Measurements from ENCODE around the gene BLTP1.

Gene BLTP1

DNA sequence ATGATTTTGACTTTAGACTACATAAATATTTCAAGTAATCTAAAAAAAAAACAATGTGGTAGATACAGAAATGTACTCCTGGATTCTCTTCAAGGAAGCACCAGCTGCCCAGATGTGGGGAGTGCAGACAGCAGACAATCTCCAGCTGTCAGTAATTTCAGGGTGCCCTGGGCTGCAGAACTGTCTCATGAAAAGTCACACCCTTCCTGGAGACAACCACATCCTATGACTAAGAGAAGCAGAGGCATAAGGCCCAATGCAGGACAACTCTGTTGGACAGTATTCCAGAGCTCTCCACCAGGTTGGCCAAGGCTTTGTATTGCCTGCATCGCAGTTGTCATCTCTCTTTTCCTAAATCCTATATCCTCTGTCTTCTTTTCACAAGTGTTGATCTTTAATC lies 34.4 kb upstream of the BLTP1 start:
- no peak overlapping the region for H3K27ac ChIP-seq
- H3K79me2 ChIP-seq (ENCODE audit: insufficient read depth, low read depth) = no peaks in the 10 kb centered on the region
- TF ChIP-seq, protein P1, sequence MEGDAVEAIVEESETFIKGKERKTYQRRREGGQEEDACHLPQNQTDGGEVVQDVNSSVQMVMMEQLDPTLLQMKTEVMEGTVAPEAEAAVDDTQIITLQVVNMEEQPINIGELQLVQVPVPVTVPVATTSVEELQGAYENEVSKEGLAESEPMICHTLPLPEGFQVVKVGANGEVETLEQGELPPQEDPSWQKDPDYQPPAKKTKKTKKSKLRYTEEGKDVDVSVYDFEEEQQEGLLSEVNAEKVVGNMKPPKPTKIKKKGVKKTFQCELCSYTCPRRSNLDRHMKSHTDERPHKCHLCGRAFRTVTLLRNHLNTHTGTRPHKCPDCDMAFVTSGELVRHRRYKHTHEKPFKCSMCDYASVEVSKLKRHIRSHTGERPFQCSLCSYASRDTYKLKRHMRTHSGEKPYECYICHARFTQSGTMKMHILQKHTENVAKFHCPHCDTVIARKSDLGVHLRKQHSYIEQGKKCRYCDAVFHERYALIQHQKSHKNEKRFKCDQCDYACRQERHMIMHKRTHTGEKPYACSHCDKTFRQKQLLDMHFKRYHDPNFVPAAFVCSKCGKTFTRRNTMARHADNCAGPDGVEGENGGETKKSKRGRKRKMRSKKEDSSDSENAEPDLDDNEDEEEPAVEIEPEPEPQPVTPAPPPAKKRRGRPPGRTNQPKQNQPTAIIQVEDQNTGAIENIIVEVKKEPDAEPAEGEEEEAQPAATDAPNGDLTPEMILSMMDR (conservative IDR thresholded peaks at IDR 0.05; ENCODE audit: low read depth, low read length) = no peak
- no peak overlapping the region for H3K4me2 ChIP-seq
- H2AFZ ChIP-seq (ENCODE audit: low read depth) = no peak overlapping the region
- H4K20me1 ChIP-seq (ENCODE audit: insufficient read depth) = no peaks in the 10 kb centered on the region
- H3K9ac ChIP-seq = no peak overlapping the region
- no peaks in the 10 kb centered on the region for H3K36me3 ChIP-seq (ENCODE audit: insufficient read depth)
- no peaks in the 10 kb centered on the region for H3K4me1 ChIP-seq (ENCODE audit: low read depth, poor library complexity, severe bottlenecking)
- H3K27me3 ChIP-seq (ENCODE audit: insufficient read depth, low read depth) = no peaks in the 10 kb centered on the region
- H3K4me3 ChIP-seq (IDR thresholded peaks at IDR 0.05; ENCODE audit: insufficient read depth, low read depth, low read length) = no peak overlapping the region

DNA sequence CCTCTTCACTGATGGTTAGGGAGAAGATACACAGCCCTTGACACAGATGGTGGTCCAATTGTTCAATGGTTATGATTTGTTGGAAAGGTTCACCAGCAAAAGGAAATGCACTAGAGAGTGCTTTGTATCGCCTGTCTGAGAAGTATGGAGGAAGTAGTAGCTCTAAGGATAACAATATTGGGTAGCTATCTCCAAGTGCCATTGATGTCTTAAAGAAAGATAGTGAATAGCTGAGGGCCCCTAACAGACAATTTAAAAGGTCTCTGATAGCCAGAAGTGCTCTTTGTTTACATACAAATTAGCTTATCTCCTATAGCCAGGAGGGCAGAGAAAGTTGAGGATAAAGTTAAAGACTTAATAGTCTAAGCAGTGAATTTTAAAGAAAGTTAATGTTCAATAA lies 33.9 kb upstream of the BLTP1 start:
- no peak overlapping the region for H3K9ac ChIP-seq
- TF ChIP-seq, protein P1 (conservative IDR thresholded peaks at IDR 0.05; ENCODE audit: low read depth, low read length) = no peak
- H3K27ac ChIP-seq = no peak overlapping the region
- no peak overlapping the region for H3K4me3 ChIP-seq (IDR thresholded peaks at IDR 0.05; ENCODE audit: insufficient read depth, low read depth, low read length)
- no peak overlapping the region for H3K4me2 ChIP-seq
- no peaks in the 10 kb centered on the region for H4K20me1 ChIP-seq (ENCODE audit: insufficient read depth)
- no peaks in the 10 kb centered on the region for H3K27me3 ChIP-seq (ENCODE audit: insufficient read depth, low read depth)
- no peaks in the 10 kb centered on the region for H3K4me1 ChIP-seq (ENCODE audit: low read depth, poor library complexity, severe bottlenecking)
- no peaks in the 10 kb centered on the region for H3K79me2 ChIP-seq (ENCODE audit: insufficient read depth, low read depth)
- H3K36me3 ChIP-seq (ENCODE audit: insufficient read depth) = no peaks in the 10 kb centered on the region
- no peak overlapping the region for H2AFZ ChIP-seq (ENCODE audit: low read depth)

- Histone ChIP-seq H3K27me3 (ENCODE audit: insufficient read depth, low read depth) (no peaks in the 10 kb centered on the region), H3K9ac (no peak overlapping the region), H3K27ac (no peak overlapping the region), H4K20me1 (ENCODE audit: insufficient read depth) (no peaks in the 10 kb centered on the region), H3K4me2 (no peak overlapping the region), H2AFZ (ENCODE audit: low read depth) (no peak overlapping the region), H3K36me3 (ENCODE audit: insufficient read depth) (no peaks in the 10 kb centered on the region), H3K79me2 (ENCODE audit: insufficient read depth, low read depth) (no peaks in the 10 kb centered on the region), H3K4me3 (IDR thresholded peaks at IDR 0.05; ENCODE audit: insufficient read depth, low read depth, low read length) (no peak overlapping the region), H3K4me1 (ENCODE audit: low read depth, poor library complexity, severe bottlenecking) (no peaks in the 10 kb centered on the region)
- TF ChIP-seq, protein P1 (conservative IDR thresholded peaks at IDR 0.05; ENCODE audit: low read depth, low read length) = no peak
Measured at GRCh38 chr4:122119739-122120138, 32.4 kb upstream of the BLTP1 start.

- TF ChIP-seq, protein P1 (conservative IDR thresholded peaks at IDR 0.05; ENCODE audit: low read depth, low read length) = no peak
- Histone ChIP-seq H3K27me3 (ENCODE audit: insufficient read depth, low read depth) (no peaks in the 10 kb centered on the region), H3K27ac (no peak overlapping the region), H3K36me3 (ENCODE audit: insufficient read depth) (no peaks in the 10 kb centered on the region), H3K4me1 (ENCODE audit: low read depth, poor library complexity, severe bottlenecking) (no peaks in the 10 kb centered on the region), H3K4me2 (no peak overlapping the region), H2AFZ (ENCODE audit: low read depth) (no peak overlapping the region), H3K79me2 (ENCODE audit: insufficient read depth, low read depth) (no peaks in the 10 kb centered on the region), H3K9ac (no peak overlapping the region), H3K4me3 (IDR thresholded peaks at IDR 0.05; ENCODE audit: insufficient read depth, low read depth, low read length) (no peak overlapping the region), H4K20me1 (ENCODE audit: insufficient read depth) (no peaks in the 10 kb centered on the region)
Measured at GRCh38 chr4:122121593-122121992, 30.5 kb upstream of the BLTP1 start.

All from KMS-11 (cell line).